B cell (primary cell): ENCODE measurements around the gene RFX2.

ENCODE experiments used
- CTCF ChIP-seq: fragments of 200-600 bp; IDR thresholded peaks from one replicate; pipeline ENCODE4 v1.8.0; 2022; ENCODE audit warnings: antibody characterized with exemption, mild to moderate bottlenecking
- EZH2 ChIP-seq: IDR thresholded peaks from 2 replicates; pipeline ENCODE4 v1.6.1; 2012; ENCODE audit warnings: borderline replicate concordance, low read depth, mild to moderate bottlenecking, moderate library complexity, low read length; ENCODE audit not compliant: insufficient read depth, poor library complexity, severe bottlenecking

GRCh38 chr19:6126335-6126974 lies 16.2 kb upstream of the RFX2 start:
- TF ChIP-seq CTCF (no peak), EZH2 (no peak)
